Upper lobe of left lung (tissue), 6 donors: ENCODE results near the gene ZNF850. TPM values are rescaled to one million over a fixed set of nuclear protein-coding genes. Genes with fewer than 3 reads are reported as not detected.
"Not testable (repeated sequence)": the region's sequence is repeated elsewhere in the genome, so short reads cannot be mapped to it uniquely, and the experiment has no call there.

Experiments used
- ATAC-seq, 2 donors: fragments of 200-7000 bp; cut with Tn5 transposase; one replicate each; pipeline ENCODE4 v1.9.1; 2022; ENCODE audit warnings: mild to moderate bottlenecking in 2 of 2, moderate library complexity in 2 of 2; ENCODE audit not compliant: low FRiP score in 2 of 2
- DNase-seq, 2 donors: peaks; one replicate each; pipeline ENCODE4 v3.0.0-alpha.2; 2019 to 2020
- H3K27ac ChIP-seq, 4 donors: fragments of 200-600 bp; sonication (generic); one replicate each; pipeline ENCODE4 v1.5.1; 2016 to 2019
- H3K27me3 ChIP-seq, 4 donors: fragments of 200-600 bp; sonication (generic); one replicate each; pipeline ENCODE4 v1.5.1; 2017 to 2019
- H3K36me3 ChIP-seq, 4 donors: fragments of 200-600 bp; sonication (generic); one replicate each; pipeline ENCODE4 v1.5.1; 2016 to 2019
- H3K4me1 ChIP-seq, 4 donors: fragments of 200-600 bp; sonication (generic); one replicate each; pipeline ENCODE4 v1.5.1; 2018 to 2019
- H3K4me3 ChIP-seq, 4 donors: fragments of 200-600 bp; sonication (generic); one replicate each; pipeline ENCODE4 v1.5.1; 2017 to 2019; ENCODE audit warnings: mild to moderate bottlenecking in 2 of 4, moderate library complexity in 1 of 4
- H3K9me3 ChIP-seq, 4 donors: fragments of 200-600 bp; sonication (generic); one replicate each; pipeline ENCODE4 v1.5.1; 2018 to 2019
- CTCF ChIP-seq, 6 experiments: fragments of 450-650 bp in 4 of 6; fragments of 200-600 bp in 2 of 6; sonication (generic) in 2 of 6; IDR thresholded peaks; one replicate each; pipeline ENCODE4 v1.5.1; 2016 to 2019; ENCODE audit warnings: antibody characterized with exemption in 6 of 6
- EP300 ChIP-seq, 4 donors: sonication (generic); formaldehyde crosslinking; IDR thresholded peaks; one replicate each; pipeline ENCODE4 v1.5.1; 2017; ENCODE audit warnings: antibody characterized with exemption in 4 of 4, control low read depth in 2 of 4
- POLR2A ChIP-seq, 4 donors: fragments of 450-650 bp; IDR thresholded peaks; one replicate each; pipeline ENCODE4 v1.5.1; 2016 to 2017; ENCODE audit warnings: antibody characterized with exemption in 4 of 4, mild to moderate bottlenecking in 2 of 4
- POLR2AphosphoS5 ChIP-seq, 2 donors: sonication (generic); formaldehyde crosslinking; IDR thresholded peaks; one replicate each; pipeline ENCODE4 v1.5.1; 2017; ENCODE audit warnings: antibody characterized with exemption in 2 of 2
- WGBS, 2 donors: methylation state at CpG; one replicate each; pipeline ENCODE4 v1.1.5; 2017 to 2018; 5-methylcytosine and 5-hydroxymethylcytosine counted together
- total RNA-seq, 6 donors: library from RNA; depleted of rRNA in 4 of 6; stranded (reverse); fragments of >200 nt in 4 of 6; gene quantifications; one replicate each; pipeline versions ENCODE4 v1.1.0 to v1.2.1, GENCODE V29; 2016 to 2021
- donor health status: DM: no; HTN: no; CAD: no; lungs with moderate emphysema.
- donor health status: DM: no; HTN: yes; CAD: no; lungs with severe emphysema.

Gene ZNF850
- total RNA-seq, 6 donors from 2014 or later, result 0.44 to 3.0 (median 1.2) TPM

GRCh38 chr19:36747750-36748149 is 24.9 kb downstream of the ZNF850 start:
- 96% methylated on average over 10 of the region's 10 CpGs for WGBS, 2 donors
- Histone ChIP-seq H3K27me3 (no peaks in the 10 kb centered on the region), H3K4me3 (no peak overlapping the region), H3K36me3 (peaks cover 3 to 57% (median 31%) of the 10 kb centered on the region in 4 donors), H3K9me3 (peaks cover 98 to 100% (median 100%) of the 10 kb centered on the region in 4 donors), H3K27ac (no peak overlapping the region), H3K4me1 (no peaks in the 10 kb centered on the region)
- DNase-seq (no peak), ATAC-seq (no peak)
- TF ChIP-seq EP300 (IDR thresholded peaks at IDR 0.05) (no peak), POLR2A (IDR thresholded peaks at IDR 0.05) (no peak), CTCF (IDR thresholded peaks at IDR 0.05) (no peak), POLR2AphosphoS5 (IDR thresholded peaks at IDR 0.05) (no peak)

- ATAC-seq (no peak), DNase-seq (no peak)
- 96 to 98% methylated on average over 4 of the region's 4 CpGs for WGBS, 2 donors
- peaks cover 96 to 100% (median 100%) of the 10 kb centered on the region in 4 donors for H3K9me3 ChIP-seq
- TF ChIP-seq POLR2A (IDR thresholded peaks at IDR 0.05) (no peak), CTCF (IDR thresholded peaks at IDR 0.05) (no peak), EP300 (IDR thresholded peaks at IDR 0.05) (no peak), POLR2AphosphoS5 (IDR thresholded peaks at IDR 0.05) (no peak)
- no peak overlapping the region for H3K27ac ChIP-seq
- H3K4me1 ChIP-seq, result no peaks in the 10 kb centered on the region
- no peak overlapping the region for H3K4me3 ChIP-seq
- no peaks in the 10 kb centered on the region for H3K27me3 ChIP-seq
- peaks cover 3 to 48% (median 31%) of the 10 kb centered on the region in 4 donors for H3K36me3 ChIP-seq
Measured at GRCh38 chr19:36745870-36746269, 26.7 kb downstream of the ZNF850 start.

GRCh38 chr19:36736166-36736565 is 36.4 kb downstream of the ZNF850 start:
- WGBS, 2 donors, result 72 to 78% methylated on average over 9 of the region's 9 CpGs

GRCh38 chr19:36719687-36720556 is 52.7 kb downstream of the ZNF850 start:
- ATAC-seq (no peak), DNase-seq (no peak)
- Histone ChIP-seq H3K4me3 (no peak overlapping the region), H3K9me3 (peaks cover 96 to 100% (median 100%) of the 10 kb centered on the region in 4 donors), H3K4me1 (no peaks in the 10 kb centered on the region), H3K36me3 (peaks cover 29 to 70% (median 55%) of the 10 kb centered on the region in 4 donors), H3K27me3 (no peaks in the 10 kb centered on the region), H3K27ac (no peak overlapping the region)
- TF ChIP-seq POLR2A (IDR thresholded peaks at IDR 0.05), result no peak
- no peak for TF ChIP-seq POLR2AphosphoS5 (IDR thresholded peaks at IDR 0.05)
- no peak for TF ChIP-seq CTCF (IDR thresholded peaks at IDR 0.05)
- no peak for TF ChIP-seq EP300 (IDR thresholded peaks at IDR 0.05)
- 97 to 99% methylated on average over 10 of the region's 10 CpGs for WGBS, 2 donors

More at GRCh38 chr19:36736166-36736565, 36.4 kb downstream of the ZNF850 start:
- H3K27ac ChIP-seq, ATAC-seq, H3K4me3 ChIP-seq, H3K4me1 ChIP-seq, H3K27me3 ChIP-seq, DNase-seq: not testable (repeated sequence)
- peaks cover 0 to 12% (median 4%) of the 10 kb centered on the region in 4 donors for H3K36me3 ChIP-seq
- H3K9me3 ChIP-seq, result peaks cover 77 to 98% (median 97%) of the 10 kb centered on the region in 4 donors

GRCh38 chr19:36709423-36709822 is 63.2 kb downstream of the ZNF850 start:
- Histone ChIP-seq H3K36me3 (peaks cover 20 to 60% (median 39%) of the 10 kb centered on the region in 4 donors), H3K27me3 (no peaks in the 10 kb centered on the region), H3K9me3 (peaks cover 93 to 100% (median 98%) of the 10 kb centered on the region in 4 donors), H3K27ac (no peak overlapping the region), H3K4me3 (no peak overlapping the region), H3K4me1 (no peaks in the 10 kb centered on the region)
- ATAC-seq (no peak), DNase-seq (no peak)
- 79 to 93% methylated on average over 2 of the region's 2 CpGs for WGBS, 2 donors
- no peak for TF ChIP-seq EP300 (IDR thresholded peaks at IDR 0.05)
